IMR-90 (cell line): ENCODE results near the gene SENP5.

ENCODE experiments used
- CEBPB ChIP-seq: IDR thresholded peaks from 2 replicates; pipeline ENCODE4 v1.6.1; 2012; ENCODE audit warnings: low read depth, low read length, improper control_type of control experiment
- CHD1 ChIP-seq: IDR thresholded peaks from 2 replicates; pipeline ENCODE4 v1.6.1; 2012; ENCODE audit warnings: low read depth, low read length, improper control_type of control experiment
- CTCF ChIP-seq: conservative IDR thresholded peaks from 2 replicates; pipeline ENCODE4 v1.5.1; 2012; ENCODE audit warnings: mild to moderate bottlenecking, low read depth, low read length, improper control_type of control experiment
- FOS ChIP-seq: fragments of 150-350 bp; IDR thresholded peaks from 2 replicates; pipeline ENCODE4 v1.6.1; 2016; ENCODE audit warnings: low read depth, low read length
- MXI1 ChIP-seq: IDR thresholded peaks from 2 replicates; pipeline ENCODE4 v1.6.1; 2012; ENCODE audit warnings: low read depth, mild to moderate bottlenecking, low read length, moderate library complexity, borderline replicate concordance
- NFE2L2 ChIP-seq: fragments of 150-350 bp; IDR thresholded peaks from 2 replicates; pipeline ENCODE4 v1.6.1; 2016; ENCODE audit warnings: low read depth, mild to moderate bottlenecking, low read length
- POLR2A ChIP-seq: IDR thresholded peaks from 2 replicates; pipeline ENCODE4 v1.6.1; 2012; ENCODE audit warnings: mild to moderate bottlenecking, low read depth, low read length
- RAD21 ChIP-seq: IDR thresholded peaks from 2 replicates; pipeline ENCODE4 v1.6.1; 2012; ENCODE audit warnings: low read length, improper control_type of control experiment
- RCOR1 ChIP-seq: IDR thresholded peaks from 2 replicates; pipeline ENCODE4 v1.6.1; 2012; ENCODE audit warnings: mild to moderate bottlenecking, low read length, improper control_type of control experiment; ENCODE audit not compliant: insufficient replicate concordance
- RFX5 ChIP-seq: IDR thresholded peaks from 2 replicates; pipeline ENCODE4 v1.8.0; 2012; ENCODE audit warnings: low read depth, mild to moderate bottlenecking, low read length, moderate library complexity

GRCh38 chr3:196931157-196931556 is 63.4 kb downstream of the SENP5 start:
- no peak for TF ChIP-seq RFX5
- no peak for TF ChIP-seq POLR2A
- TF ChIP-seq CTCF: no peak
- TF ChIP-seq CEBPB: no peak
- TF ChIP-seq FOS: no peak
- TF ChIP-seq RCOR1: no peak
- no peak for TF ChIP-seq RAD21
- TF ChIP-seq CHD1: no peak
- TF ChIP-seq NFE2L2: no peak
- no peak for TF ChIP-seq MXI1
